Measurements from ENCODE around the gene MACROD1.

MACROD1 gene

GRCh38 chr11:64117763-64118459 lies 48.0 kb downstream of the MACROD1 start:
- DNase-seq (ENCODE audit: low read depth), result no peak
- TF ChIP-seq, protein P1, sequence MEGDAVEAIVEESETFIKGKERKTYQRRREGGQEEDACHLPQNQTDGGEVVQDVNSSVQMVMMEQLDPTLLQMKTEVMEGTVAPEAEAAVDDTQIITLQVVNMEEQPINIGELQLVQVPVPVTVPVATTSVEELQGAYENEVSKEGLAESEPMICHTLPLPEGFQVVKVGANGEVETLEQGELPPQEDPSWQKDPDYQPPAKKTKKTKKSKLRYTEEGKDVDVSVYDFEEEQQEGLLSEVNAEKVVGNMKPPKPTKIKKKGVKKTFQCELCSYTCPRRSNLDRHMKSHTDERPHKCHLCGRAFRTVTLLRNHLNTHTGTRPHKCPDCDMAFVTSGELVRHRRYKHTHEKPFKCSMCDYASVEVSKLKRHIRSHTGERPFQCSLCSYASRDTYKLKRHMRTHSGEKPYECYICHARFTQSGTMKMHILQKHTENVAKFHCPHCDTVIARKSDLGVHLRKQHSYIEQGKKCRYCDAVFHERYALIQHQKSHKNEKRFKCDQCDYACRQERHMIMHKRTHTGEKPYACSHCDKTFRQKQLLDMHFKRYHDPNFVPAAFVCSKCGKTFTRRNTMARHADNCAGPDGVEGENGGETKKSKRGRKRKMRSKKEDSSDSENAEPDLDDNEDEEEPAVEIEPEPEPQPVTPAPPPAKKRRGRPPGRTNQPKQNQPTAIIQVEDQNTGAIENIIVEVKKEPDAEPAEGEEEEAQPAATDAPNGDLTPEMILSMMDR (conservative IDR thresholded peaks at IDR 0.05; ENCODE audit: low read depth, low read length), result no peak
- no peak overlapping the region for H3K4me3 ChIP-seq (ENCODE audit: low read depth, low read length)

DNA sequence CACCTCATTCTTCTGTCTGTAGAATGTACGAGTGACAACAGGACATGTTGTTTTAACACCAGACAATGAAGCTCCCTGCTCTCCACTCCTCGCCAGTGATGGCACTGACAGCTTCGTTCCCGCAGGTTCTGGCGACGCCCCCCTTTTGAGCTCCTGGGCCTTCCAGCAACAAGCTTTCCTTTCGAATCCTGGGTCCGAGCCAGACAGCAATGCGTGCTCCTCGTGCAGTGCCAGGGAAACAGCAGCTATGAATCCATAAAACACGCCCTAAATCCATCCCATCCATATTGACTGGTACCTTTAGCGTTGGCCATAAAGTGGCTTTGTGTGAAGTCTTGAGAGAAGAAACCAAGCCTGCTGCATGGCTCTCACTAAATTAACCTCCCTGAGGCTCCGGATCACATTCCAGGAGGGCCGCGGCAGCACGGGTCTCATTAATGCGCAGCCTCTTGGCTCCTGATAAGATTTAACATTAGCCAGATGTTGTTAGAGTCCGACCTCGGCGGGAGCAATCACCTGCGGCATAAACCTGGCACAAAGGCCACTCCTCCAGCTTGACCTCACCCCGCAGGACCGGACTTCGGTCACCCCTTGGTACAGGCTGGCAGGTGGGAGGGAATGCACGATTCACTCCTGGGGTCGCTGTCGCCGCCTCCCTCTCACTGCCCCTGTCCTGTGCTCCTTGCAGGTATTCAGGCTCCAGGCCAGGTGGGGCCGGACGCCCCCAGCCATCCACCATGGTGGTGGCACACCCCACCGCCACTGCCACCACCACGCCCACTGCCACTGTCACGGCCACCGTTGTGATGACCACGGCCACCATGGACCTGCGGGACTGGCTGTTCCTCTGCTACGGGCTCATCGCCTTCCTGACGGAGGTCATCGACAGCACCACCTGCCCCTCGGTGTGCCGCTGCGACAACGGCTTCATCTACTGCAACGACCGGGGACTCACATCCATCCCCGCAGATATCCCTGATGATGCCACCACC lies 50.1 kb downstream of the MACROD1 start:
- no peak overlapping the region for H3K4me3 ChIP-seq (ENCODE audit: low read depth, low read length)
- DNase-seq (ENCODE audit: low read depth), result no peak
- TF ChIP-seq, protein P1 (conservative IDR thresholded peaks at IDR 0.05; ENCODE audit: low read depth, low read length), result no peak

DNA sequence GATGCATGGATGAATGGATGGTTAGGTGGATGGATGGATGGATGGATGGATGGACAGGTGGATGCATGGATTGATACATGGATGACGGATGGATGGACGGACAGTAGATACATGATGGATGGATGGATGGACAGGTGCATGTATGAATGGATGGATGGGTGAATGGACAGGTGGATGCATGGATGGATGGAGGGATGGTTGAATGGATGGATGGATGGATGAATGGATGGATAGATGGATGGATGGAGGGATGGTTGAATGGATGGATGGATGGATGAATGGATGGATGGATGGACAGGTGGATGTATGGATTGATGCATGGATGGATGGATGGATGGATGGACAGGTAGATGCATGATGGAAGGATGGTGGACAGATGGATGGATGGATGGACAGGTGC lies 51.7 kb downstream of the MACROD1 start:
- DNase-seq (ENCODE audit: low read depth), result no peak
- TF ChIP-seq, protein P1 (conservative IDR thresholded peaks at IDR 0.05; ENCODE audit: low read depth, low read length), result no peak
- no peak overlapping the region for H3K4me3 ChIP-seq (ENCODE audit: low read depth, low read length)

GRCh38 chr11:64113462-64113780 lies 52.5 kb downstream of the MACROD1 start:
- DNase-seq (ENCODE audit: low read depth), result no peak
- TF ChIP-seq, protein P1 (conservative IDR thresholded peaks at IDR 0.05; ENCODE audit: low read depth, low read length), result no peak
- no peak overlapping the region for H3K4me3 ChIP-seq (ENCODE audit: low read depth, low read length)

DNA sequence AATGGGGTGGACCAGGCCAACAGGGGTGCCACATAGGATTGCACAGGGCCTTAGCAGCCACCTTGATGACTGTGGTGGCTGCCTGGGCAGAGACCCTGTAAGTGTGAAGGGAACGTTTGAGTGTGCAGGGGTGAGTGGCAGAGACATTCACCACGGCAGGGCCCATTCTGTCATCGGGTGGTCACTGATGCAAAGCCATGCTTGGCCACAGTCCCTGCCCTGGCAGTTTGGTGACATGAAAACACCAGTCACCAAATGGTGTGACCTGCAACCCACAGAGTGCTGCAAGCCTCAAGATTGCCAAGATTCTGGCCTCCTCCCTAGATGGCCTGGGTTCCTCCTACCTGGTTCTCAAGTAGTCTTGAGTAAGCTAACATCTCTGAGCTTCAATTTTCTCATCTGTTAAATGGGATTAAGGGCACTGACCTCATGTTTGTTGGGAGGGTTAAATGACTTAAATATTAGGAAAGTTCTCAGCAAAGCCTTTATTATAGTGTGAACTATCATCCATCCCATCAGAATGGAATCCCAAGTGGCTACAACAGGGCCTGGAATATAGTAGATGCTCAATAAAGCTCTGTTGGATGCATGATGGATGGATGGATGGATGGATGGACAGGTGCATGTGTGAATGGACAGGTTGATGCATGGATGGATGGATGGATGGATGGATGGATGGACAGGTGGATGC lies 53.0 kb downstream of the MACROD1 start:
- H3K4me3 ChIP-seq (ENCODE audit: low read depth, low read length), result no peak overlapping the region
- DNase-seq (ENCODE audit: low read depth), result no peak
- TF ChIP-seq, protein P1 (conservative IDR thresholded peaks at IDR 0.05; ENCODE audit: low read depth, low read length), result no peak

DNA sequence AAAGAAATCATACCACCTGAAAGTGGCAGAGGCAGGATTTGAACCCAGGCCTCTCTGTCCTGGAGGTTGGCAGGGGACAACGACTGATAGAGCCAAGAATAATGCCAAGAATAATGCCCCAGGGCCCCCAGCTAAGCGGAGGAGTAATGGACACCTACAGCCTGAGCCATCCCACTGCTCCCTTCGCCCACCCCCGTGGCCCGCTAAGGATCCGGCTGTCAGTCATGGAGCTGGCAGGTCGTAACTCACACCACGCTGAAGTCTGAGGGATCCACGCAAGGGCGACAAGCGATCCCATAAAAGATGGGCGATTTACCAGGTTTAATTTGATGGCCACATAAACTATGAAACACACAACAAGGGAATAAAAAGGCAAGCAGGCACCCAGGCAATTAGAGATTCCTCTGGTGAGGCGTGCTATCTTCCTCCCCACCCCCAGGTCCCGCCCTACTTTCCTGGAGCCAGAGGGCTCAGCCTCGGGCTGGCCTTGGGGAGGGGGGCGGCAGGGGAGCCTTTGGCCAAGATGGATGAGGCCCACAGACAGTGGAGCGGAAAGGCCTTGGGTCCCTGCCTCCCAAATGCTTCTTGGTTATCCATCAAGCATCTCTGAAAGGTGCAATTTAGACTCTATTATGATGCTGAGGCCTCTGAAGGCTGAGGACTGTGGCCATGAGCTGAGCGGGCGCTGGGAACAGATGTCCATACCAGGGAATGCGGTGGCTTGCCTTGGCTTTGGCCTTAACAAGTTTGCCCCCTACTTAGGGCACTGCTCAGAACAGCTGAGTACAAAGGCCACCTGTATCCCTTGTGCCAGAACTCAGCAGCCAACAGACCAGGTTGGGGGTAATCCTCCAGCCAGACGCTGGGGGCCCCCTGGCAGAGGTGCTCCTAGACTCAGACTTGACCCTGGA lies 55.2 kb downstream of the MACROD1 start:
- no peak for DNase-seq (ENCODE audit: low read depth)
- TF ChIP-seq, protein P1 (conservative IDR thresholded peaks at IDR 0.05; ENCODE audit: low read depth, low read length), result no peak
- no peak overlapping the region for H3K4me3 ChIP-seq (ENCODE audit: low read depth, low read length)

Measured in choroid plexus epithelial cell (primary cell).